GM18873 (cell line): ENCODE measurements around the gene C4BPA.

Source experiments
- ATAC-seq: cut with Tn5 transposase; IDR thresholded peaks from one replicate; pipeline ENCODE4 v1.9.1; 2021; ENCODE audit warnings: mild to moderate bottlenecking, moderate library complexity, moderate number of reproducible peaks; ENCODE audit not compliant: unreplicated experiment, low FRiP score

Gene C4BPA

GRCh38 chr1:207109004-207109403, 5.0 kb downstream of the C4BPA start:
- ATAC-seq = no peak

GRCh38 chr1:207112616-207113296, 8.7 kb downstream of the C4BPA start:
- no peak for ATAC-seq

GRCh38 chr1:207115269-207115668, 11.2 kb downstream of the C4BPA start:
- no peak for ATAC-seq

GRCh38 chr1:207124389-207124788, 20.4 kb downstream of the C4BPA start:
- no peak for ATAC-seq

GRCh38 chr1:207128336-207128921, 24.4 kb downstream of the C4BPA start:
- ATAC-seq = no peak

- no peak for ATAC-seq
Observed at GRCh38 chr1:207129053-207129452, 25.0 kb downstream of the C4BPA start.

- ATAC-seq = no peak
Observed at GRCh38 chr1:207130252-207131036, 26.4 kb downstream of the C4BPA start.

GRCh38 chr1:207131163-207131562, 27.1 kb downstream of the C4BPA start:
- no peak for ATAC-seq

- no peak for ATAC-seq
Observed at GRCh38 chr1:207134581-207134980, 30.5 kb downstream of the C4BPA start.

- no peak for ATAC-seq
Observed at GRCh38 chr1:207139616-207140015, 35.6 kb downstream of the C4BPA start.

- ATAC-seq = no peak
Observed at GRCh38 chr1:207140536-207140935, 36.5 kb downstream of the C4BPA start.

GRCh38 chr1:207145401-207146058, 41.5 kb downstream of the C4BPA start:
- ATAC-seq = no peak

GRCh38 chr1:207151920-207152319, 47.9 kb downstream of the C4BPA start:
- ATAC-seq = no peak

GRCh38 chr1:207152792-207153468, 48.9 kb downstream of the C4BPA start:
- ATAC-seq = no peak

GRCh38 chr1:207155028-207155427, 51.0 kb downstream of the C4BPA start:
- no peak for ATAC-seq

GRCh38 chr1:207156095-207156494, 52.1 kb downstream of the C4BPA start:
- ATAC-seq = no peak

GRCh38 chr1:207156826-207157225, 52.8 kb downstream of the C4BPA start:
- no peak for ATAC-seq

- no peak for ATAC-seq
Observed at GRCh38 chr1:207164086-207164485, 60.1 kb downstream of the C4BPA start.

GRCh38 chr1:207172321-207172720, 68.3 kb downstream of the C4BPA start:
- no peak for ATAC-seq

- no peak for ATAC-seq
Observed at GRCh38 chr1:207172885-207173284, 68.9 kb downstream of the C4BPA start.

GRCh38 chr1:207173396-207173795, 69.4 kb downstream of the C4BPA start:
- ATAC-seq = no peak
